Right hindlimb (tissue), 1 donor: ENCODE results near the gene TMEM248.
"Not testable (repeated sequence)": the region's sequence is repeated elsewhere in the genome, so short reads cannot be mapped to it uniquely, and the experiment has no call there.

ENCODE experiments used
- DNase-seq: peaks from one replicate; pipeline ENCODE4 v3.0.0-alpha.2; 2018

Gene TMEM248

GRCh38 chr7:66952343-66953043 is 31.5 kb downstream of the TMEM248 start:
- no peak for DNase-seq

GRCh38 chr7:66953044-66953427 is 32.0 kb downstream of the TMEM248 start:
- no peak for DNase-seq

DNA sequence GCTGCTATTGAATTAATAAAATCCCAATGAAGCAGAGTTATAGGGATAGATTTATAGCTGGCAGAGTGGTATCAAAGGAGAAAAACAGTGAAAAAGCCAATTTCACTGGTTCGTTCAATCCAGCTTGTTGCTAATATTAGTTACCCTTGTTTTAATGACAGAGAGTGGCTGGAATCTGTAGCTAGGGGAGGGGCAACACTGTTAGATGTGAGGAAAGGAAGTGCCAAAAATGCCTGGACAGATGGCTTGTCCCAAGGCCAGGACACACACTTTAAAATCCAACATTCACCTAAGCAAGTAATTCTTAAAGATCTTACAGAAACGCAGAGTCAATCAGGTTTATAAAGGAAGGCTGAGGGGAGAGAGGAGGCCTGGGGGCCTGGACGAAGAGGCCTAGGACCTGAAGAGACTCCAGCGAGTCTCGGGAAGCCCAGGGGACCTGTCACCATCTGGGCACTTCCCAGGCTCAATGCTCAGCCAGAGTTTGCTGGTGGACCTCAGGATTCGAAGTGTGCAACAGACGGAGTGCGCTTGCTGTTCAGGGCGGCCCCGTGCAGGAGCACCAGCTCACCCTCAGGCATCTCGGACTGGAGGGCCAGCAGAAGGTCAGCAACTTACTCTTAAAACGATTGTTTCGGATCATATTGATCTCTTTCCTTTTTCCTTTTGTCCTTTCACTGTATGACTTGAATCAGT is 36.7 kb downstream of the TMEM248 start:
- DNase-seq: no peak

GRCh38 chr7:66958538-66959350 is 37.7 kb downstream of the TMEM248 start:
- DNase-seq: no peak

- DNase-seq: no peak
Measured at GRCh38 chr7:66960192-66960591, 39.2 kb downstream of the TMEM248 start.

DNA sequence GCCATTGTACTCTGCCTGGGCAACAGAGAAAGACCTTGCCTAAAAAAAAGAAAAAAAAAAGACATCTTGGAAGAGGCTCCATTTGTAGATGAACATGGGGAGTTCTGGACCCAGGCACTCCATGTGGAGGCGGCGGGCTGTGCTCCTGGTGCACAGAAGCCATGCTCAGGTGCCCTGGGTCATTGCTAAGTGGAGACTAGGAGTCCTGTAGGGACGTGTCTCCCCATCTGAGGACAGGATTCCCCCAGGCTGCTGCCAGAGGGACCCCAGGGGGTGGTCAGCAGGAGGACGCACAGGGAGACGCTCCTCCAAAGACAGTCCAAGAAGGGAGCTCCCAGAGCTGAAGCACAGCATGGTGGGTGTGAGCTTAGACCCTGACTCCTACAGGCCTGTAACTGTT is 40.1 kb downstream of the TMEM248 start:
- no peak for DNase-seq

DNA sequence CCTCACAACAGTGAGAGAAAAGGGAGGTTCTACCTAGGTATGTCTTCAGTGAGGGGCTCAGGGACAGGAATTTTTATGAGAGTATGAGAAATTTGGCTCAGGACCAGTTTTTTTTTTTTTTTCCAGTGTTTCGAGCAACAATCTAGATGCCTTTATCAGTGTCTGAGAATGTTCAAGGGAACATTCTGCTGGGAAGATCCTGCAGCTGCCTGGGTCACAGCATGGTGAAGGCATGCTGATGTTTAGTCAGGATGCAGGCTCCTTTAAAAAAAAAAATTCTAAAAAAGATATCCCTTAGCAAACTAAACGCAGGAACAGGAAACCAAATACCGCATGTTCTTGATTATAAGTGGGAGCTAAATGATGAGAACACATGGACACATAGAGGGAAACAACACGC is 43.4 kb downstream of the TMEM248 start:
- DNase-seq: no peak

- DNase-seq: no peak
Measured at GRCh38 chr7:66967029-66967428, 46.0 kb downstream of the TMEM248 start.

DNA sequence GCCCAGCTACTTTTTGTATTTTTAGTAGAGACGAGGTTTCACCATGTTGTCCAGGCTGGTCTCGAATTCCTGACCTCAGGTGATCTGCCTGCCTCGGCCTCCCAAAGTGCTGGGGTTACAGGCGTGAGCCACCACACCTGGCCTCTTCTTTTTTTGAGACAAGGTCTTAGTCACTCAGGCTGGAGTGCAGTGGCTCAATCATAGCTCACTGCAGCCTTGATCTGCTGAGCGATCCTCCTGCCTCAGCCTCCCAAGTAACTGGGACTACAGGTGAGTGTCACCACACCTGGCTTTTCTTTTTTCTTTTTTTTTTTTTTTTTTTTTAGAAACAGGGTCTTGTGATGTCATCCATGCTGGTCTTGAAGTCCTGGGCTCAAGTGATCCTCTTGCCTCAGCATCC is 48.0 kb downstream of the TMEM248 start:
- DNase-seq: not testable (repeated sequence)

GRCh38 chr7:66970310-66970709 is 49.3 kb downstream of the TMEM248 start:
- no peak for DNase-seq

- DNase-seq: no peak
Measured at GRCh38 chr7:66974986-66975590, 54.1 kb downstream of the TMEM248 start.

- DNase-seq: not testable (repeated sequence)
Measured at GRCh38 chr7:66978312-66978711, 57.3 kb downstream of the TMEM248 start.

DNA sequence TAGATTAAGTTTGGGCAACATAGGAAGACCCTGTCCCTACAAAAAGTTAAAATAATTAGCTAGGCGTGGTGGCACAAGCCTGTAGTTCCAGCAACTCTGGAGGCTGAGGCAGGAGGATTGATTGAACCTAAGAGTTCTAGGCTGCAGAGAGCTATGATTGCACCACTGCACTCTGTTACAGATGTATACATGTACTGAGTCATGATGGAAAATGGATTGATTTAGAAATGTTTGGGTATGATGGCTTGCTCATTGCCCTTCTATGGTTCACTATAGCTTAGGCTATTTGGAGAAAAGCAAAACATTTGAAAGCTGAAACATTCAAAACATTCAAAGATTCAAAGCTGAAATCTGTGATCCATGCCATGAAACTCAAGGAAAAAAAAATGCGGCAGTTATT is 58.0 kb downstream of the TMEM248 start:
- not testable (repeated sequence) for DNase-seq

- not testable (repeated sequence) for DNase-seq
Measured at GRCh38 chr7:66980336-66980735, 59.3 kb downstream of the TMEM248 start.

- not testable (repeated sequence) for DNase-seq
Measured at GRCh38 chr7:66989552-66989951, 68.5 kb downstream of the TMEM248 start.

- not testable (repeated sequence) for DNase-seq
Measured at GRCh38 chr7:66994051-66994450, 73.0 kb downstream of the TMEM248 start.

DNA sequence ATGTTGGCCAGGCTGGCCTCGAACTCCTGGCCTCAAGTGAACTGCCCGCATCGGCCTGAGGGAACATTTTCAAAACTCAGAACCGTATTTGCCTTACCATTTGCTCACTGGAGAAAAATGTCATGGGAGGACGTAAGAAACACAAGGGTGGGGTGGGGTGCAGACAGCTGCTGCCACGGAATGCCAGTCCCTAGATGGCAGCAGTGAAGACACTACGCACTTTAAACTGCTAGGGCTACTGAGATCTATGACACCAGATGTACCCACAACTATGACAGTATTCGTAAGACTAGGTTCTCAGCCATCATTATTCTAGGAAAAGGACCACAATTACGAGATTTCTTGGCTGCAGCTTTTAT is 73.6 kb downstream of the TMEM248 start:
- DNase-seq: peak; percentile 62

DNA sequence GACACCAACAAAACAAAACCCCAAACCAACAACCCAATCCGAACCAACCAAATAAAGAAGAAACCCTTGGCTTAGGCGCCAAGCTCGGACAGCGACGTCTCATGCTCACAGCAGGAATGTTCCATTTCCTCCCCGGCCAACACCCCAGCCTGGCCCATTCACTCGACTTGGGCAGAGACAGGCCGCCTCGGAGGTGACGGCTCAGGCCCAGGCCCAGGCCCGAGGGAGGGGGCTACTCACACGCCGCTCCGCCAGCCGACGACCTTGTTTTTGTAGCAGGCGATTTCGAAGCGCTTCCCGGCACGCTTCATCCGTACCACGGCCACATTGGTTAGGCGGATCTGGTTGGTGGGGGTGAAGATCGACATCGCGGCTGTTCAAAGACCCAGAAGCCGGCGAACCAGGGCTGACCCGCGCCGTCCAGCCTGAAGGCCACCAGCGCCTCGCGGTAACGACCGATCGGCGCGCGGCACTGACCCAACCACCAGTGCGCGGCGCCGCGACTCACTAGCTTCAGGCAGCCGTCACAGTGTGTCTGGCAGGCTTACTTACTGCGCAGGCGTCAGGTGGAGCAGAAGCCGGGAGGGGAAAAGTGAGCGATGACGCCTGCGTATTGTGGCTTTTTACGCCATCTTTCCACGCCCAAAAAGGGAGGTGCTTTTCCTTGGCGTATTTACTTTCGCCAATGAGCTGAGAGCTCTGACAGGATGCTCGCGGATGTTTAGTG is 74.2 kb downstream of the TMEM248 start, which contains the start of gene SBDS:
Gene SBDS (minus strand): TSS at position 537 of the 727 bp plus-strand sequence. CDS start 169 bp downstream, at position 368.
- DNase-seq: peak; percentile 97

- DNase-seq: peak; percentile 99
Measured at GRCh38 chr7:66996444-66997191, 75.6 kb downstream of the TMEM248 start, which contains the start of gene TYW1. Gene TYW1, plus strand, starts transcription at chr7:66996833. Its CDS starts 146 bp downstream, at chr7:66996979.

GRCh38 chr7:67000601-67001258 is 79.7 kb downstream of the TMEM248 start:
- not testable (repeated sequence) for DNase-seq

GRCh38 chr7:67004145-67004544 is 83.1 kb downstream of the TMEM248 start:
- not testable (repeated sequence) for DNase-seq
